Stimulated activated CD8-positive, alpha-beta memory T cell treated with anti-CD3 and anti-CD28 coated beads, Interleukin-2, amount 100 ng/mL, for 48 hours (primary cell): ENCODE results near the gene FLT4.

Experiments used
- DNase-seq, 2 donors: peaks; one replicate each; pipeline ENCODE4 v3.0.0-alpha.2; 2020; ENCODE audit warnings: low read depth in 2 of 2

The FLT4 gene

DNA sequence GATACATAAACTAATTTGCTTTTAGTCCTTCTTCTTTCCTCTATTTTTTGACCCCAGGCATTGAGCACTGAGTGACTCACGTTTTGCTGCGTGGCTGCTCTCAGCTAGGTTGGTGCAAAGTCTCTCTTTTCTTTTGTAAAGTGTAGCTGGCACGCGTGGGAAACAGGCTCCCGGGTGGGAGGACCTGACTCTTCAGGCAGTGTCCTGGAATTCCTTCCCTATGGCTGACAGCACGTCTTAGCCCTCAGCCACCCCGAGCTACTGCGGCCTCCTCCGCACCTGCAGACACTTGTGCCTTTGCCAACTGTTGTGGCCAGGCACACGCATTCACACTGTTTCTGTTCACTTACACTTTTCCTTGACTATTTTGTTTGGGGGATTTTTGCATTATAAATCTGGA is 57.2 kb downstream of the FLT4 start:
- no peak for DNase-seq

DNA sequence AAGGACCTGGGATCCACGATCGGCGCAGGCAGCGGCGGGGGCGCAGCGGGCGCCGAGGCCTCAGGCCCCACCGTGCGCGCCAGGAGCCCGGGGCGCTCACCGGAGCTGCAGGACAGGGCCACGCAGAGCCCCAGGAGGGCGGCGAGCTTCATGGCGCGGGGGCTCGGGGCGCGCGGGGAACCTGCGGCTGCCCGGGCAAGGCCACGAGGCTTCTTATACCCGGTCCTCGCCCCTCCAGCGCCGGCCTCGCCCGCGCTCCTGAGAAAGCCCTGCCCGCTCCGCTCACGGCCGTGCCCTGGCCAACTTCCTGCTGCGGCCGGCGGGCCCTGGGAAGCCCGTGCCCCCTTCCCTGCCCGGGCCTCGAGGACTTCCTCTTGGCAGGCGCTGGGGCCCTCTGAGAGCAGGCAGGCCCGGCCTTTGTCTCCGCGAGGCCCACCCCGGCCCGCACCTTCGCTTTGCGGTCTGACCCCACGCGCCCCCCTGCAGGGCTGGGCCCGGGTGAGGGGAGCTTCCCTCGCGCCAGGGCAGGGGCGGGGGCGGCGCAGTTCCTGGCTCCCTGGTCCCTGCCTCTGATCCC is 58.0 kb downstream of the FLT4 start, which contains the start of gene SCGB3A1:
Gene SCGB3A1, minus strand, starts transcription at position 189 of the 577 bp plus-strand sequence. Its CDS starts 37 bp downstream, at position 152.
- no peak for DNase-seq

DNA sequence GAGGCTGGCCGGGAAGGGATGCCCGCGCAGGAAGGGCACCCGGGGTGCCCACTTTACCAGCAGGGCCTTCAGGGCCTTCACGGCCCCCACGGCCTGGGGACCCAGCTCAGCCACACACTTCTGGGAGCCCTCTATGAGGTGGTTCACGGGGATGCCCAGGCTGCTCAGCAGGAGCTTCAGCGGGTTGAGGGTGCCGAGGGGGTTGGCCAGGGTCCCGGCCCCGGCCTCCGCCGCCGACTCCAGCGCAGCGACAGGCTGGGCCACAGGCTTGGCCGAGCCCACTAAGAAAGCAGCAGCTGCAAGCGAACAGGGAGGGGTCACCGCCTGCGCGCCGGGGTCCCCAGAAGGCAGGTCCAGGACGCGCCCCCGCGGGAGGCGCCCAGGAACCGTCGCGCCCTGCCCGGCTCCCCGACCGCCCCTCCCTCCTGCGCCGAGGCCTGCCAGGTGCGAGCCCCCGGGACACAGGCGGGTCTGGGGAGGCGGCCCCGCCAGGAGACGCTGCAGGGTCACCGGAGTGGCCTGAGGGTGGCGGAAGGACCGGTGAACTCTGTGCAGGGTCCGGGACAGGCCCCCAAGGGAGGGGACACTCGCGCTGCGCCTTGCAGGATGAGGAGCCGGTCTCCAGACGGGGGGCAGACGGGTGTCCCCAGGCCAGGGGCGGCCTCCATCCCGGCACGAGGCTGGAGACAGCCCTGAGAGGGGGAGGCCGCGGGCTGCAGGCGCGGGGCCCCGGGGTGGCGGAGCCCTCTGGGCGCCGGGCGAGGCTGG is 58.7 kb downstream of the FLT4 start:
- no peak for DNase-seq

DNA sequence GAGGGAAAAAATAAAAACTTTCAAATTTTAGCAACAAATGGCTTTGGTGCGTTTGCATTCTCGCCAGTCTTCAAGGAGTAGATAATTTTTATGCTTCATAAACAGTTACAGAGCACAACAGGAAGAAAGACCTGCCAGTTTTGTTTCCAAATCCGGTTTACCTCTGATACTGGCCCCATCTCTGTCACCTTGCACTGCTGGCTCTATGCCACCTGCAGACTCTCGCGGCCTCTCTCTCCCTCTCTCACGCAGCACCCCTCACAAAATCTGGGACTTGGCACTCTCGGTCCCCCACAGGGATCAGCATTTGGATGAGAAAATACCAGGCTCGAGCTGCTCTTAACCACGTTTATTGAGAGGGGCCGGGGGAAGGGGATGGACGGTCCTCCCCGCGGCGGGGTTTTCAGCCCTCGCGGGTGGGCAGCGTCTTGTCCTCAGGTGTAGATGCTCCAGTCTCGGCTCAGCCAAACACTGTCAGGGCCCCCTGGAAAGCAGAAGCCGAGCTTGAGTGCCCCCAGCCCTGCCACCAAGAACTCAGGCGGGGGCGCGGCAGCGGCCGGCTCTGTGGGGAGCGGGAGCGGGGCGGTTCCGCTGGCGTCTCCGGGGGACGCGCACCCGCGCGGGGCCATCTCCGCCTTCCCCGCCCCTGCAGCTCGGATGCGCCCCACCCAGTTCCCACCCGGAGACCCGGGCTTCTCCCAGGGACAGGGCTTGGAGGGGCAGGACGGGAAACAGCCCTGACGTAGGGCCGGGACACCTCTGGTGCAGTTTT is 59.4 kb downstream of the FLT4 start:
- DNase-seq: no peak

DNA sequence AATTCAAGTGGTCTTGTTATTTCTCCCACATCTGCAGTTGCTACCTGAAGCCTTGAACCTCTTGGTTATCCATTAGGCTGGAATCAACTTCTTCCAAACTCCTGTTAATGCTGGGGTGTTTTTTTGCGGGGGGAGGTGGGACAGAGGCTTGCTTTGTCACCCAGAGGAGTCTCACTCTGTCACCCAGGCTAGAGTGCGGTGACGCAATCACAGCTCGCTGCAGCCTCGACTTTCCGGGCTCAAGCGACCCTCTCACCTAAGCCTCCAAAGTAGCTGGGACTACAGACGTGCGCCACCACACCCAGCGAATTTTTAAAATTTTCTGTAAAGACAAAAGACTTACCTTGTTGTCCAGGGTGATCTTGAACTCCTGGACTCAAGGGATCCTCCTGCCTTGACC is 62.5 kb downstream of the FLT4 start:
- DNase-seq: no peak

DNA sequence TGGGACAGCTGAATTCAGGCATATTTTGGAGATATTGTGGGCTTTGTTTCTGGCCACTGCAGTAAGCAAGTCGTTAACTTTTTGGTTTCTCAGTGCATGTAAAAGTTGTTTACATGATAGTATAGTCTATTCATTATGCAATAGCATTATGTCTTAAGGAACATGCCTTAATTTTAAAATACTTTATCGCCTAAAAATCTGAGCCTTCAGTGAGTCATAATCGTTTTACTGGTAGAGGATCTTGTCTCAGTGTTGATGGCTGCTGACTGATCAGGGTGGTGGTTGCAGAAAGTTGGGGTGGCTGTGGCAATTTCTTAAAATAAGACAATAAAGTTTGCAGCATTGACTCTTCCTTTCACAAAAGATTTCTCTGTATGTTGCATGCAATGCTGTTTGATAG is 63.2 kb downstream of the FLT4 start:
- no peak for DNase-seq

DNA sequence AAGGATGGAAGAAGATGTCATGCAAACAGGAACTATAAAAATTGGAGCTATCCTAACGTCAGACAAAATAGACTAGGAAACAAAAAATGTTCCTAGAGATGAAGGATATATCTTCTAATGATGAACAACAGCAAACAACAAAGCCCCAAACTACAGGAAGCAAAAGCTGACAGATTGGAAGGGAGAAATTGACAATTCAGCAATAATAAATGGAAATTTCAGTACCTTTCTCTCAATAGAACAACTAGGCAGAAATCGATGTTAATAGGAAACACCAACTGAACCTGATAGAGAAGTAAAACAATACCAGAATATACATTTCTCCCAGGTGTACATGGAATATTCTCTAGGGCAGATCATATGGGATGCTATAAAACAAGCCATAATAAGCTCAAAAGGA is 65.7 kb downstream of the FLT4 start:
- DNase-seq: no peak

DNA sequence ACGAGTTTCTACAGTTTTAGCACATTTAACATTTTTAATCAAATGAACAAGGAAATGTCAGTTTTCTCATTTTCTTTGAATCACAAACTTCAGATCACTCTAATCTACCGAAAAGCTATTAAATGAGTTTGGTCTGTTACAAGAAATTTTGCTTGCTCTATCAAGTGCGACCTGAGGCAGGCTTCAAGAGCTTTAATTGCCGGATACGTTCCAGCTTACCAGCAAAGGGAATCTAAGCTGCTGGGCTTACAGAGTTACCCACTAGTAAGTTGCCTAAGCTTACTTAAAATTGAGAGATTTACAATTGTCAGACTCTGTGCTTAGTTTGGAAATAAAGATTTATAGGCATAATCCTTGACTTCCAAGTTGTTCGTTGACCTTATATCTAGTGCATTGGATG is 68.7 kb downstream of the FLT4 start:
- no peak for DNase-seq

DNA sequence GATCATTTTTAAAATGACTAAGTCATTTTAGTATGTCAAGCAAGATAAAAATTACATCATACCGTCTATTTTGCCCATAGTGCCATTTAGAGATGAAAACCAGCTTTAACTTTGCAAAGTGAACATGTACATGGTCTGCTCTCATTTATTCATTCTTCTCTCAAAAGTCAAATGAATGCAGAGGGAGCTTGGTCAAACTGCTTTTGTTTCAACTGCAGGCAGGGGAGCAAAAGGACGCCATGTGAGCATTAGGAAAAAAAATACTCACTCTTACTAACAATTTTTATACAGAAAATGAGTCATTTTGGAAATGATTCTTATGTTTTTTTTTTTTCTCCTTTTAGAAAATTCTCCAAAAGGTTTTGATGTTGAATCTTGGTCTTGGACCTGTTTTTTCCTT is 73.8 kb downstream of the FLT4 start:
- no peak for DNase-seq

DNA sequence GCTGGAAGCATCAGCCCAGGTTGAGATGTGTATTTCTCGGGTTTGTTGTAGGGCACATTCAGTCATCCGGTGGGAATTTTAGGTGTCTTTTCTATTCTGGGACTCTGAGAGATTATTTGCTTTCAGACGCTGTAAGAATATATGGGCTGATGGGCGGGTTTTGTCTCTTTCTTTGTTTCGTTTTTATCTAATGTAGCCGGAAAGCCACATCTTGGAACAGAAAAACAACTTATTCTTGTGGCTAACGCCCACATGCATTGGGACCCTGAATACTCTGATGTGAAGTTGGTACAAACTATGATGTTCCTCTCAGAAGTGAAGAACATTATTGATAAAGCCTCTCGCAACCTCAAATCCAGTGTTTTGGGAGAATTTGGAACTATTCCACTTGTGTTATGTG is 80.5 kb downstream of the FLT4 start:
- no peak for DNase-seq

DNA sequence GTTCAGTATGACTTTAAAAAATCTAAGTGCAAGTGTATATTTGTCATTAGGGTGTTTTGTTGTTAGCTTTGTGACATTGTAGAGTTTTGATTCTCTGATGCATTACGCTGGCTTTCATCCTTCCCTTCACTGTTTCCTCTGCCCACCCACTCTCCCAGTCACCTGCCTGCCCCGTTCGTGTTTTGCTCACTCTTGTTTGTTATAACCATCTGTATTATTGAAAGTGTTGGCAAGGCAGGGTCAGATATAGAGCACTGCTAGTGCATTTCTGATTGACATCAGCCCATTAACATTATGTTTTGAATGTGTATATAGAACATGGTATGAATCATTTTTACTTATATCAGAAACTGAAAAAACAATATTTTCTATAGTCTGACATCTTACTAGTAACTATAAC is 85.4 kb downstream of the FLT4 start:
- no peak for DNase-seq

DNA sequence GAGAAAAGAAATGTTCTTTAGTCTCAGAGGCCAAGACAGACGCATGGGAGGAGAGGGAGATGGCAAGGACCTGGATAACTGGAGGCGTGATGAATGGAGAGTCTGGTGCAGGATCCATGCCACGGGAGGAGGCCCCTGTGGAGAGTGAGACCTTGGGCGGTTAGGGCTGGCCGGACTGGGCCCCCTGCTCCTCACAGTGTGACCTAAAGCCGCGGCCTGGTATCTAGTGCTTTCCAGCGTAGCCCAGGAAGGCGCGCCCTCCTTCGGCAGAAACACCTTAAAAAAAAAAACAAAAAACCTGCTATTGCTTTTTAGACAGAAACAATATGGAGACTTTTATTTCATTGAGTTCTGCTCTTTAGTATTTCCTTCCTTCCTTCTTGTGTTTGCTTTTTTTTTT is 91.2 kb downstream of the FLT4 start:
- DNase-seq: no peak

DNA sequence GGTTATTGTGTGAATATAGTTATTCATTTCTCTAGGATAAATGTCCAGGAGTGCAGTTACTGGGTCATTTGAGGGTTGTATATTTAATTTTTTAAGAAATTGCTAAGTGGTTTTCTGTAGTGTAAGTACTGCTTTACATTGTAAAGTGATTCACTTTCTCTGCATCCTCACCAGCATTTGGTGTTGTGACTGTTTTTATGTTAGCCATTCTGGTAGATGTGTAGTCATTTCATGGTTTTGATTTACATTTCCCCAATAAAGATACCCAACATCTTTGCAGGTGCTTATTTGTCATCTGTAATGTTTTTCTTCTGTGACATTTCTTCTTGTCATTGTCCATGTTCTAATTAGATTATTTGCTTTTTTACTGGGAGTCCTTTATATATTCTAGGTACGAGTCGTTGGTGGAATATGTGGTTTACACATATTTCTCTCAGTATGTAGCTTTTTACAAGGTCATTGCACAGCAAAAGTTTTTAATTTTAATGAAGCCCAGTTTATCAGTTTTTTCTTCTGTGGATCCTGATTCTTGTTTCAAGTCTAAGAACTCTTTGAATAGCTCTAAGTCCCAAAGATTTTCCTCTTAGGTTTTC is 92.1 kb downstream of the FLT4 start:
- DNase-seq: no peak

DNA sequence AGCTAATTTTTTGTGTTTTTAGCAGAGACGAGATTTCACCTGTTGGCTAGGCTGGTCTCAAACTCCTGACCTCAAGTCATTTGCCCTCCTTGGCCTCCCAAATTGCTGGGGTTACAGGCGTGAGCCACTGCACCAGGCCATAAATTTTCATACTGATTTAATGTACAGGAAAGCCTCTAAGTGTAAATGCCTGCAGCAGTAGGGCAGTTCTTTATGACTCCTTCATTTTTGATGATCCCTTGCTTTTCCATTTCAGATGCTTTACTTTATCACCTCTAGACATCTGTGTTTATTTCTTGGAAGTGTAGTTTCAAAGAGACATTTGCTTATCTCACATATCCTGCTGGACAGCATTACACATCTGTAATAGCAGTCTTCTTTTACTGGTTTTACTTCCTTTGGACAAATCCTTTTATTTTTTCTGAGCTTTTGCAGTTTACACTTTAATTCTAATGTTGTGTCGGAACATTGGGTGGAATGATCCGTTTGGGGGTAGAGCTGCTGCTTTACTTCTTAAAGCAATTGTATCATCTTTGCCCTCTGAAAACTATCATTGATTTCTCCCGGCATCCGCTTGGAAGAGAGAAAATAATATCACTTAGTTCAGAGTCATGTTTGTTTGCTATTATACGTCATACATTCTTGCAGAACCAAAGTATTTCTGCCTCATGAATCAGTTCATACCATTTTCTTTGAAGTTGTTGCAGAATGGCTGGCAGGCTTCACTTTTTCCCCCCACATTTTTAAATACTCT is 94.1 kb downstream of the FLT4 start:
- no peak for DNase-seq

DNA sequence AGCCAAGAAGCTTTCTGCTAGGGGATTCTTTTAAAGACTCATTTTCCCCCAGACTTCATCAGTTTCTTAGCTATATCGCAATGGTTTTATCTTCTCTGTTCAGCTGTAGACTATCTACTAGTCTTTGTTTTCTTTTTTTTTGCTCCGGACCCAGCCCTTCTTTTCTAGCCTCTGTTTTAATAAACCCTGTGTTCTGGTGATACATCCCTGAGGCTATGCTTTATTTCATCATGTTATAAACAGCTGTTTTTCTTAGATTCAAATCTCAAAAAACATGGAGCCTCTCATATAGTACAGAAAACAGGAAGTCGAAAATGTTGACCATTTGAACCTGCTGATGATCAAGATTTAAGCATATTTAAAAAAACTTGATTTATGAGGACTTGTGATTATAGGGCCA is 95.9 kb downstream of the FLT4 start:
- DNase-seq: no peak
